Measurements from ENCODE around the gene UAP1. TPM values are rescaled to one million over a fixed set of nuclear protein-coding genes. Genes with fewer than 3 reads are reported as not detected.

UAP1 gene
- 44.1 and 58.9 TPM in 2 replicates for total RNA-seq (2014; rRNA removed; shearing (Covaris generic); ENCODE audit: low replicate concordance)

DNA sequence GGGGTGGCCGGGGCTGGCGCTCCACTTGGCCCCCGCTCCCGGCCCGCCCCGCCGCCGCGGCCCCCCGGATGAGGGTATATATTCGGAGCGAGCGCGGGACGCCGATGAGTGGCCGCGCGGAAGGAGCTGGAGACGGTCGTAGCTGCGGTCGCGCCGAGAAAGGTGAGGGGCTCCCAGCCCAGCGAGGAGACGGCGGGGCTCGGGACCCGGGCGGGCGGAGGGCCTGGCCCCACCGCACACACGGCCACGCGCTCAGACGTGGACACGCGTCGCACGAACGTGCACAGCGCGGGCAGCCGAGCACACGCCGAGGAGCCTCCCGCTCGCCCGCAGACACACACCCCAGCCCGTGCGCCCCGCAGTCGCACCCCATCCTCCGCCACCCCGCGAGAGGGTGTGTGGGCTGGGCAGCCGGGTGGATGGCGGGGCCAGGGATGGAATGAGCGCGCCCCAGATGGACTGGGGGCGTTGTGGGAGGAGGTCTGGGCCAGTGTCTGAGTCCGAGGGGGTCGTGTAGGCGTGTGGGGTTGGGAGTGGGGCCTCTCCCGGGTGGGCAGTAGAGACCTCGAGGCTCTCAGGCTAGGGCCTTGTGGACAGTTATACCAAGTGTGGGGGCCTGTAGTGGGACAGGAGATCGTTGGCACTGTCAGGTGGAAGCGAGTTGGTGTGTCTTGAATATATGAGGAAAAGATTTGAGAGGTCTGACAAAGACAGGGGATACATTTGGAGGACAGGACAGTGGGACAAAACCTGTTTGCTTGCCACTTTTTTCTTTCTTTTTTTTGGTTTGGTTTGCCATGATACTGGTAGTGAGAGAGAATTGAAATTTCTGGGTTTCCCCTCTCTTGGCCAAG, at the start of gene UAP1:
UAP1 (plus strand) TSS at position 107 of the 854 bp plus-strand sequence. CDS start 4,347 bp downstream, outside the sequence.
- Histone ChIP-seq H3K4me2 (ENCODE audit: low read depth, low read length, poor library complexity, severe bottlenecking) (peak within 1 kb of the TSS; percentile 85), H2AFZ (ENCODE audit: low read length) (peak within 1 kb of the TSS; percentile 95), H3K4me3 (ENCODE audit: low read length) (peak within 1 kb of the TSS; percentile 91), H3K36me3 (ENCODE audit: insufficient read depth, low read length) (peaks cover 6% of the 10 kb centered on the region; the same call in 1 of the 2 replicates), H3K4me1 (ENCODE audit: low read length) (peaks cover 38% of the 10 kb centered on the region), H3K9ac (ENCODE audit: low read length) (peak within 1 kb of the TSS; percentile 92), H3K27me3 (ENCODE audit: low read length) (no peaks in the 10 kb centered on the region), H3K9me2 (replicated peaks; ENCODE audit: insufficient read depth, low read length) (no peaks in the 10 kb centered on the region), H3K27ac (ENCODE audit: low read length) (no peak within 1 kb of the TSS; the same call in 1 of the 2 replicates), H4K20me1 (ENCODE audit: insufficient read depth, low read depth, low read length) (no peaks in the 10 kb centered on the region), H3K79me2 (ENCODE audit: low read length) (peaks cover 51% of the 10 kb centered on the region), H3K9me3 (ENCODE audit: low read length) (no peaks in the 10 kb centered on the region)
- peak; percentile 52 for DNase-seq

- peaks cover 21% of the 10 kb centered on the region for H3K4me1 ChIP-seq (ENCODE audit: low read length)
- DNase-seq: no peak
These were observed 34.2 kb upstream of the UAP1 start for GRCh38 chr1:162527314-162527713.

GRCh38 chr1:162530307-162530987, 31.1 kb upstream of the UAP1 start:
- H3K9ac ChIP-seq (ENCODE audit: low read length): no peak overlapping the region
- peak; percentile 78 for DNase-seq
- peak overlapping the region; percentile 5 for H3K4me2 ChIP-seq (ENCODE audit: low read depth, low read length, poor library complexity, severe bottlenecking)
- H2AFZ ChIP-seq (ENCODE audit: low read length): no peak overlapping the region
- H3K36me3 ChIP-seq (ENCODE audit: insufficient read depth, low read length): peaks cover 28% of the 10 kb centered on the region
- peaks cover 36% of the 10 kb centered on the region for H3K79me2 ChIP-seq (ENCODE audit: low read length)
- no peaks in the 10 kb centered on the region for H3K9me2 ChIP-seq (replicated peaks; ENCODE audit: insufficient read depth, low read length)
- H3K27ac ChIP-seq (ENCODE audit: low read length): no peak overlapping the region
- H4K20me1 ChIP-seq (ENCODE audit: insufficient read depth, low read depth, low read length): no peaks in the 10 kb centered on the region
- H3K9me3 ChIP-seq (ENCODE audit: low read length): no peaks in the 10 kb centered on the region
- H3K4me3 ChIP-seq (ENCODE audit: low read length): no peak overlapping the region
- H3K27me3 ChIP-seq (ENCODE audit: low read length): no peaks in the 10 kb centered on the region
- H3K4me1 ChIP-seq (ENCODE audit: low read length): peaks cover 21% of the 10 kb centered on the region

More at GRCh38 chr1:162527314-162527713, 34.2 kb upstream of the UAP1 start:
- Histone ChIP-seq H2AFZ (ENCODE audit: low read length) (no peak overlapping the region), H3K27ac (ENCODE audit: low read length) (no peak overlapping the region), H3K4me3 (ENCODE audit: low read length) (no peak overlapping the region), H4K20me1 (ENCODE audit: insufficient read depth, low read depth, low read length) (no peaks in the 10 kb centered on the region), H3K9me3 (ENCODE audit: low read length) (no peaks in the 10 kb centered on the region), H3K4me2 (ENCODE audit: low read depth, low read length, poor library complexity, severe bottlenecking) (no peak overlapping the region), H3K9me2 (replicated peaks; ENCODE audit: insufficient read depth, low read length) (no peaks in the 10 kb centered on the region), H3K79me2 (ENCODE audit: low read length) (peaks cover 63% of the 10 kb centered on the region), H3K36me3 (ENCODE audit: insufficient read depth, low read length) (peaks cover 57% of the 10 kb centered on the region), H3K9ac (ENCODE audit: low read length) (no peak overlapping the region), H3K27me3 (ENCODE audit: low read length) (no peaks in the 10 kb centered on the region)

DNA sequence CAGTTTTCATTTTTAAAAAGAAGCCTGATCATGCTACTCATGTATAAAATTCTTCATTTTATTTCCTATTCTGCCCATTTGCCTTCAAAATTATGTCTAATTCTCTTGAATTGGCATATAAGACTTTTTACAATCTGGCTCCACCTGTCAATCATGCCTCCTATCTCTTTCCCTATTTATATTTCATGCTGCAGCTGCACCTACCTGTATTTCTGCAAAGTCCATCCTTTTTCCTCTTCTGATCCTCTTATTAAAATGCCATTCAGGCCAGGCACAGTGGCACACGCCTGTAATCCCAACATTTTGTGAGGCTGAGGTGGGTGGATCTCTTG, 30.6 kb upstream of the UAP1 start:
- Histone ChIP-seq H3K27ac (ENCODE audit: low read length) (no peak overlapping the region), H3K9ac (ENCODE audit: low read length) (no peak overlapping the region)

GRCh38 chr1:162535501-162535900, 26.0 kb upstream of the UAP1 start:
- H3K9me3 ChIP-seq (ENCODE audit: low read length): no peaks in the 10 kb centered on the region

More for the DNA sequence above, 30.6 kb upstream of the UAP1 start:
- Histone ChIP-seq H3K27me3 (ENCODE audit: low read length) (no peaks in the 10 kb centered on the region), H3K79me2 (ENCODE audit: low read length) (peaks cover 31% of the 10 kb centered on the region), H2AFZ (ENCODE audit: low read length) (no peak overlapping the region), H3K4me1 (ENCODE audit: low read length) (peaks cover 21% of the 10 kb centered on the region), H3K36me3 (ENCODE audit: insufficient read depth, low read length) (peaks cover 23% of the 10 kb centered on the region; the same call in 1 of the 2 replicates), H3K4me2 (ENCODE audit: low read depth, low read length, poor library complexity, severe bottlenecking) (no peak overlapping the region), H4K20me1 (ENCODE audit: insufficient read depth, low read depth, low read length) (no peaks in the 10 kb centered on the region), H3K9me2 (replicated peaks; ENCODE audit: insufficient read depth, low read length) (no peaks in the 10 kb centered on the region), H3K4me3 (ENCODE audit: low read length) (no peak overlapping the region), H3K9me3 (ENCODE audit: low read length) (no peaks in the 10 kb centered on the region)
- DNase-seq: no peak

GRCh38 chr1:162536511-162536910, 25.0 kb upstream of the UAP1 start:
- H3K27ac ChIP-seq (ENCODE audit: low read length): no peak overlapping the region
- no peaks in the 10 kb centered on the region for H3K4me1 ChIP-seq (ENCODE audit: low read length)
- DNase-seq: no peak
- no peaks in the 10 kb centered on the region for H4K20me1 ChIP-seq (ENCODE audit: insufficient read depth, low read depth, low read length)
- no peaks in the 10 kb centered on the region for H3K9me2 ChIP-seq (replicated peaks; ENCODE audit: insufficient read depth, low read length)
- H3K4me3 ChIP-seq (ENCODE audit: low read length): no peak overlapping the region
- no peaks in the 10 kb centered on the region for H3K79me2 ChIP-seq (ENCODE audit: low read length)
- H3K27me3 ChIP-seq (ENCODE audit: low read length): no peaks in the 10 kb centered on the region
- no peak overlapping the region for H3K4me2 ChIP-seq (ENCODE audit: low read depth, low read length, poor library complexity, severe bottlenecking)
- no peak overlapping the region for H3K9ac ChIP-seq (ENCODE audit: low read length)
- H3K9me3 ChIP-seq (ENCODE audit: low read length): no peaks in the 10 kb centered on the region
- H3K36me3 ChIP-seq (ENCODE audit: insufficient read depth, low read length): no peaks in the 10 kb centered on the region
- H2AFZ ChIP-seq (ENCODE audit: low read length): no peak overlapping the region

More at GRCh38 chr1:162535501-162535900, 26.0 kb upstream of the UAP1 start:
- Histone ChIP-seq H3K4me2 (ENCODE audit: low read depth, low read length, poor library complexity, severe bottlenecking) (no peak overlapping the region), H4K20me1 (ENCODE audit: insufficient read depth, low read depth, low read length) (no peaks in the 10 kb centered on the region), H3K36me3 (ENCODE audit: insufficient read depth, low read length) (no peaks in the 10 kb centered on the region), H2AFZ (ENCODE audit: low read length) (no peak overlapping the region), H3K27me3 (ENCODE audit: low read length) (no peaks in the 10 kb centered on the region), H3K4me3 (ENCODE audit: low read length) (no peak overlapping the region), H3K27ac (ENCODE audit: low read length) (no peak overlapping the region), H3K9me2 (replicated peaks; ENCODE audit: insufficient read depth, low read length) (no peaks in the 10 kb centered on the region), H3K9ac (ENCODE audit: low read length) (no peak overlapping the region), H3K79me2 (ENCODE audit: low read length) (no peaks in the 10 kb centered on the region), H3K4me1 (ENCODE audit: low read length) (peaks cover 2% of the 10 kb centered on the region)
- no peak for DNase-seq

GRCh38 chr1:162537216-162537615, 24.3 kb upstream of the UAP1 start:
- Histone ChIP-seq H3K27me3 (ENCODE audit: low read length) (no peaks in the 10 kb centered on the region), H3K4me3 (ENCODE audit: low read length) (no peak overlapping the region), H2AFZ (ENCODE audit: low read length) (no peak overlapping the region), H4K20me1 (ENCODE audit: insufficient read depth, low read depth, low read length) (no peaks in the 10 kb centered on the region), H3K79me2 (ENCODE audit: low read length) (no peaks in the 10 kb centered on the region), H3K27ac (ENCODE audit: low read length) (no peak overlapping the region), H3K4me2 (ENCODE audit: low read depth, low read length, poor library complexity, severe bottlenecking) (no peak overlapping the region), H3K9ac (ENCODE audit: low read length) (no peak overlapping the region), H3K9me3 (ENCODE audit: low read length) (no peaks in the 10 kb centered on the region), H3K4me1 (ENCODE audit: low read length) (no peaks in the 10 kb centered on the region), H3K36me3 (ENCODE audit: insufficient read depth, low read length) (no peaks in the 10 kb centered on the region), H3K9me2 (replicated peaks; ENCODE audit: insufficient read depth, low read length) (no peaks in the 10 kb centered on the region)
- no peak for DNase-seq

- Histone ChIP-seq H4K20me1 (ENCODE audit: insufficient read depth, low read depth, low read length) (no peaks in the 10 kb centered on the region), H3K4me2 (ENCODE audit: low read depth, low read length, poor library complexity, severe bottlenecking) (no peak overlapping the region), H3K27ac (ENCODE audit: low read length) (no peak overlapping the region), H3K9ac (ENCODE audit: low read length) (no peak overlapping the region), H3K36me3 (ENCODE audit: insufficient read depth, low read length) (peaks cover 7% of the 10 kb centered on the region; the same call in 1 of the 2 replicates), H3K4me3 (ENCODE audit: low read length) (no peak overlapping the region), H3K4me1 (ENCODE audit: low read length) (no peaks in the 10 kb centered on the region), H3K9me2 (replicated peaks; ENCODE audit: insufficient read depth, low read length) (no peaks in the 10 kb centered on the region), H3K79me2 (ENCODE audit: low read length) (no peaks in the 10 kb centered on the region), H3K9me3 (ENCODE audit: low read length) (peaks cover 8% of the 10 kb centered on the region), H3K27me3 (ENCODE audit: low read length) (no peaks in the 10 kb centered on the region), H2AFZ (ENCODE audit: low read length) (no peak overlapping the region)
- no peak for DNase-seq
These were observed 22.6 kb upstream of the UAP1 start for GRCh38 chr1:162538815-162539431.
